ENCODE results near the gene TSPYL6.
"Not testable (repeated sequence)": the region's sequence is repeated elsewhere in the genome, so short reads cannot be mapped to it uniquely, and the experiment has no call there.

Gene TSPYL6

GRCh38 chr2:54256091-54256694 is at the start of gene TSPYL6:
Gene TSPYL6 (minus strand): TSS chr2:54256229. CDS start chr2:54256151, 78 bp downstream.
- no peak for DNase-seq

GRCh38 chr2:54303631-54304030 is 47.6 kb upstream of the TSPYL6 start:
- no peak for DNase-seq

DNA sequence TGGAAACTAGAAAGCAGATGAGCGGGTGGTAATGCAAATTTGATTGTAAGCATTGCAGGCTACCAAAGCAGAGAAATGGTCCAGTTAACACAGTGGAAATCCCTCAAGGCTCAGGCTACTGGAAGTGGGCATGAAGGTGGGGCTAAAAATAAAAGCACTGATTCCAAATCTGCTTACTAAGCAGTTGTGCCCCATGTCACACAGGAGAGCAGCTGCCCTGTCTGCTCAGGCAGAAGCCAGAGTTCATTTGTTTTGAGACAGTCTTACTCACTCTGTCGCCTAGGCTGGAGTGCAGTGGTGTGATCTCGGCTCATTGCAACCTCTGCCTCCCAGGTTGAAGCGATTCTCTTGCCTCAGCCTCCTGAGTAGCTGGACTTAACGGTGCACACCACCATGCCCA is 42.5 kb upstream of the TSPYL6 start:
- DNase-seq: no peak

GRCh38 chr2:54295911-54296310 is 39.9 kb upstream of the TSPYL6 start:
- DNase-seq: no peak

- DNase-seq: not testable (repeated sequence)
Observed at GRCh38 chr2:54294665-54295064, 38.6 kb upstream of the TSPYL6 start.

GRCh38 chr2:54290356-54291025 is 34.5 kb upstream of the TSPYL6 start:
- DNase-seq: no peak

DNA sequence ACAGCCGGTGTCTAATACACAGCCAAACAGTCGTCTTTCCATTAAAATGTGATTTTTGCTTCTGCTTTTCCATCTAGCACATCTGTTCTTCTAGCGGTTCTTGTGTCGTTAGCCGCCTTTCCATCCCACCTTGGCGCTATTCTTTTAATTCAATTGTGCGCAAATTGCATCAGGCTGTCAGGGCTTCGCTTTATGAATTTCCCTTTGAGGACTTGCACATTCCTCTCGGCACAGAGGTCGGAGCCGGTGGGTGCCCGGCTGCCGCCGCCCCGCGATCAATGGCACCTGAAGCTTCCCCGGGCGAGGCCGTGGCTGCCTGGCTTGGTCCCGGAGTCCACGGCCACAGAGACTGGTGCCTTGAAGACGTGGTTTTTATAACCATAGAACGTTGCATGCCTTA is 33.9 kb upstream of the TSPYL6 start:
- DNase-seq: no peak

DNA sequence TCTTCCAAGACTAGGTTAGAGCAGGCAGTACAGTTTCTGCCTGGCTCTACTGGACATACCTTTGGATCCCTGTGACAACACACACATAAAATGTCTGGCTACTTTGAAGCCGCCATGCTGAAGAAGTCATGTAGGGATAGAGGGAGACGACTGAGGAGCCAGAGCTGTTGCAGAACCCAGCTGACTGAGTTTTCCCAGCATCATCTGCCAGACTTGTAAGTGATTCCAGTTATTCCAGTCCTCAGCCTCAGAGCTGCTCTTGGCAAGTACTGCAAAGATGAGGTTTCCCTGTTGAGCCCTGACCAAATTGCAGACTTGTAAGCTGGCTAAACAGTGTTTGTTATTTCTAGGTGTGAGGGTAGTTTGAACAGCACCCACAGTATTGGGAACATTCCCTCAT is 31.5 kb upstream of the TSPYL6 start:
- no peak for DNase-seq

GRCh38 chr2:54285451-54285850 is 29.4 kb upstream of the TSPYL6 start:
- no peak for DNase-seq

GRCh38 chr2:54284826-54285225 is 28.8 kb upstream of the TSPYL6 start:
- DNase-seq: no peak

GRCh38 chr2:54279385-54279784 is 23.4 kb upstream of the TSPYL6 start:
- DNase-seq: peak; percentile 24

DNA sequence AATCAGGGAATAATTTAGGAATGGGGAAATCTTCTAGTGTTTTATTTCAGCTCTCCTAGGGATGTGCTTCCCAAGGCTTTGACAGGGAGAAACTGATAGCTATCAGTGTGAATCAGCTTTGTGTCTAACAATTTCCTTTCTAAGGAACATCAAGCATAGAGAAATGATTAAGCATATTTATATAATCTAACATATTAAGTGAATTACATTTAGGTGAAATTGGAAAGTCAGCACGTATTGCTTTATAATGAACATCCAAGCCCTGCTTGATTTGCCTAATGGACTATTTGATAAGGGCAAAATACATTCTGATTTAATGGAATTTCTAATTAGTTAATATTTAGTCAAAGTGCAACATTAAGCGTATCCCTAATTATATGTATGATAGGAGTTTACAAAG is 19.5 kb upstream of the TSPYL6 start:
- no peak for DNase-seq

DNA sequence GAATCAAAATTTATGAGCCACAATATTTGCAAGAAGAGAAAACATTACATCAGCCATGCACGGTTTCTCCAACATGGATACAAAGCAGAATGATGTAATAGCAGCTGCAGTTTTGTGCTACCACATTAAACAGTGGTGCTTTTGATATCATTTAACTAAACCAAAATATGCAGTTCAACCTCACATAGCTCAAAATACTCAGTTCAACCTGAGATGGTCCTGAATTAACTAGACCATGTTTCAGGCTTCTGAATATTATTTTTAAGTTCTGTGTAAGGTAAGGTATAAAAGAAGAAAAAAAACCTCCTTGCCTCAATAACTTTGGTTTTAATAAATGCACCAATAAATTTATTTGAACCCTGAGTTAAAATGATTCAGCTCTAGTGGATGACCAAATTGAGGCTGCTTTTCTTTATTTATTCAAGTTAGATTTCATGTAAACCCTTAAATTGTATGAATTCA is 18.8 kb upstream of the TSPYL6 start:
- no peak for DNase-seq

- no peak for DNase-seq
Observed at GRCh38 chr2:54271843-54272627, 16.0 kb upstream of the TSPYL6 start.

DNA sequence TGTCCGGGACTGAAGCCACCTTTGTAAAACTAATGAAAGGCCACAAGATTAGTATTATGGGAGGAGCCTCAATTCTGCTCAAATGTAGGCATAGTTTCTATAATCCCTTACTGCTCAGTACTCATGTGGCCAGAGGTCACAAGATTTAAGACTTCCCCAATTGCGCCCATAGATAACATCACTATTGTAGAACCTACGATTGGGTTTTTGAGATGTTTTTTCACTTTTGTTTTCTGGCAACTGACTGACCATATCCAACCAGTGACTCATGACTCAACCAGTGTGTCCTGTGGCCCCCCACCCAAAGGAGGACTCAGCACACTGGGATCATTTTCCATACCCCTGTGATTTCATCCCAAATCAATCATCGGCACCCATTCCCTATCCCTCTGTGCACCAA is 15.2 kb upstream of the TSPYL6 start:
- no peak for DNase-seq

DNA sequence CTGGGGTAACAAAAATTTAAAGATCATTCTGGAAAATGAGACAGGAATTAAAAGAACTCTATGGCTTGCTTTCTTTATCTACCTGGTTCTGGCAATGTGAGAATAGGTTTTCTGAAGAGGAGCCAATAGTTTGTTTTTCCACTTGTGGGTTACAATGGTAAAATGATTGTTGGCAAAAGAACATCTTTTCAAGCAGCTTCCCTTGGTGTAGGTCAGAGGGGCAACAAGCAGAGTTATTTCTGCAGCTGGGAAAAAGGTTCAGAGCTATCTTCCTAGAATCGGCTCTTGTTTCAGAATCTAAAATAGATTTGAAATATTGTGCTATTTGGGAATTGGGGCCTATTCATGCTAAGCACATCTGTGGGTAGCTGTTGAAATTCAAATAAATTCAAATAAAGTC is 11.5 kb upstream of the TSPYL6 start:
- DNase-seq: no peak

DNA sequence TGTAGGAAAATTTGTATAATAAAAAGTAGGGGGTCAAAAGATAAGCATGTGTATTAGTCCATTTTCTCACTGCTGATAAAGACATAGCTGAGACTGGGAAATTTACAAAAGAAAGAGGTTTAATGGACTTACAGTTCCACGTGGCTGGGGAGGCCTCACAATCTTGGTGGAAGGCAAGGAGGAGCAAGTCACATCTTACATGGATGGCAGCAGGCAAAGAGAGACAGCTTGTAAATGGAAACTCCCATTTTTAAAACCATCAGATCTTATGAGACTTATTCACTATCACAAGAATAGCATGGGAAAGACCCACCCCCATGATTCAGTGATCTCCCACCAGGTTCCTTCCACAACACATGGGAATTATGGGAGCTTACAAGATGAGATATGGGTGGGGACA is 9.1 kb upstream of the TSPYL6 start:
- not testable (repeated sequence) for DNase-seq

- no peak for DNase-seq
Observed at GRCh38 chr2:54262015-54262765, 6.2 kb upstream of the TSPYL6 start.

GRCh38 chr2:54261537-54261936 is 5.5 kb upstream of the TSPYL6 start:
- DNase-seq: no peak

GRCh38 chr2:54260241-54260595 is 4.2 kb upstream of the TSPYL6 start:
- no peak for DNase-seq

DNA sequence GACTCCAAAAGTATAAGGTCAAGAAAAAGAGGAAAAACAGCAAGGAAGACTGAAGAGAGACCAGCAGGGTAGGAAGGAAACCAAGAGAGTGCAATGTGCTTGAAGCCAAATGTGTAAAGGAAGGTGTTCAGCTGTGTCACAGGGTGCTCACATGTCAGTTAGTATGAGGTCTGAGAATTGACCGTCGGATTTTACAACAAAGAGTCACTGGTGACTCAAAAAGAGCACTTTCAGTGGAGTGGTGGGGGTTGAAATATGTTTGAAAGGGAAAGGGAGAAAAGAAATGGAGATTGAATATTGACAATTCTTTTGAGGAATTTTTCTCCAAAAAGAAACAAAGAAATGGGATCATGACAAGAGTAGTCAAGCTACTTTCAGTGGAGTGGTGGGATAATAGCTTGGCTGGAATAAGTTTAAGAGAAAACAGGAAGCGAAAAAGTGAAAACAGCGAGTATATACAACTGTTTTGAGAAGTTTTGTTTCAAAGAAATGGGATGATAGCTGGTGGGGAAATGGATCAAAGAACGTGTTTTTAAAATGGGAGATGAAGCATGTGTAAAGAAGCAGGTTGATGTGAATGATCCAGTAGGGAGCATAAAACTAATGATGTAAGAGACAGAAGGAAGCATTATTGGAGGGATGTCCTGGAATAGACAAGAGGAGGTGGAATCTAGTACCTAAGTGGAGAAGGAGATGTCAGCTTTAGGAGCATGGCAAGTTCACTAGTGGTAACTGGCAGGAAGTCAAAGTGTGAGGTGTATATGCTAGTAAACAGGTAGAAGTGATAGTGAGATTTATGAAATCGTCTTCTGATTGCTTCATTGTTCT is 3.6 kb upstream of the TSPYL6 start:
- DNase-seq: no peak

DNA sequence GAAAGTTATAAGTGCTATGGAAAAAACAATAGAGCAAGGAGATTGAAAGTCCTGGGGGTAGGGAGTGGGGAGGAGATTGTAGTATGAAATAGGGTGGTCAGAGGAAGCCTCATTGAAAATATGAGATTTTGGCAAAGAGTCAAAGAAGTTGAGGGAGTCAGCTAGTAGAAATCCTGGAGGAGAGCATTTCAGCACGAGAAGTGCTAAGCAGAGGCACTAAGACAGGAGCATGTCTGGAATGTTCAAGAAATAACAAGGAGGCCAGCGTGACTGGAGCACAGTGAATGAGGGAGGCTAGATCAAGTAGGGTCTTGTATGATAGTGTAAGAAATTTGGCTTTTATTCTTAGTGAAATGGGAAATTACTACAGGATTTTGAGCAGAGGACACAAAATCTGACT is 2.1 kb upstream of the TSPYL6 start:
- DNase-seq: no peak

Data from NCI-H82 (cell line).